SU-DHL-6 (cell line): ENCODE data around the gene ZDHHC18.
A peak's percentile ranks its signal among the peaks of the same experiment; 100 is the strongest.

Experiments
- H2AFZ ChIP-seq: fragments of 200-600 bp; sonication (generic); 2 replicates; pipeline ENCODE4 v1.6.1; 2014; ENCODE audit warnings: low read depth, mild to moderate bottlenecking, moderate library complexity, mixed read lengths, antibody characterized with exemption, low read length; ENCODE audit not compliant: severe bottlenecking
- H3F3A ChIP-seq: fragments of 200-600 bp; shearing (Covaris generic); 2 replicates; pipeline ENCODE4 v1.6.0; 2016; ENCODE audit warnings: antibody characterized with exemption, mild to moderate bottlenecking; ENCODE audit not compliant: insufficient read depth
- H3K27ac ChIP-seq: fragments of 200-600 bp; sonication (generic); 2 replicates; pipeline ENCODE4 v1.5.1; 2016; ENCODE audit warnings: low read depth, mild to moderate bottlenecking, low read length, moderate library complexity, mixed read lengths
- H3K27me3 ChIP-seq: fragments of 200-600 bp; sonication (generic), shearing (Covaris generic); 2 replicates; pipeline ENCODE4 v1.6.0; 2014; ENCODE audit warnings: mild to moderate bottlenecking, low read length
- H3K36me3 ChIP-seq: fragments of 200-600 bp; sonication (generic); 2 replicates; pipeline ENCODE4 v1.6.1; 2014; ENCODE audit warnings: mild to moderate bottlenecking, low read length, mixed read lengths
- H3K4me2 ChIP-seq: fragments of 300-600, 200-600 bp; shearing (Covaris generic), sonication (generic); 2 replicates; pipeline ENCODE4 v1.6.0; 2014; ENCODE audit warnings: low read length, low read depth, mild to moderate bottlenecking; ENCODE audit not compliant: poor library complexity, severe bottlenecking
- H3K4me3 ChIP-seq: fragments of 200-600 bp; sonication (generic); 2 replicates; pipeline ENCODE4 v1.5.1; 2014; ENCODE audit warnings: antibody characterized with exemption, low read length, mild to moderate bottlenecking, mixed read lengths; ENCODE audit not compliant: insufficient read depth, poor library complexity, severe bottlenecking
- H3K79me2 ChIP-seq: fragments of 200-600 bp; sonication (generic); 2 replicates; pipeline ENCODE4 v1.6.1; 2014; ENCODE audit warnings: mild to moderate bottlenecking, low read length, moderate library complexity; ENCODE audit not compliant: insufficient read depth
- H3K9ac ChIP-seq: fragments of 200-600 bp; sonication (generic); 2 replicates; pipeline ENCODE4 v1.7.0; 2014; ENCODE audit warnings: mild to moderate bottlenecking, low read length
- H3K9me2 ChIP-seq: fragments of 200-600 bp; sonication (generic); replicated peaks from 2 replicates; pipeline ENCODE4 v1.6.1; 2014; ENCODE audit warnings: low read length; ENCODE audit not compliant: insufficient read depth
- H3K9me3 ChIP-seq: fragments of 200-600 bp; sonication (generic); 2 replicates; pipeline ENCODE4 v1.6.1; 2014; ENCODE audit warnings: low read length, mixed read lengths; ENCODE audit not compliant: insufficient read depth
- H4K20me1 ChIP-seq: fragments of 200-600 bp; sonication (generic); 2 replicates; pipeline ENCODE4 v1.6.1; 2014; ENCODE audit warnings: low read depth, mild to moderate bottlenecking, antibody characterized with exemption, low read length, moderate library complexity, mixed read lengths
- CTCF ChIP-seq: fragments of 200-600 bp; sonication (generic); IDR thresholded peaks from one replicate; pipeline ENCODE4 v1.5.1; 2017; ENCODE audit warnings: antibody characterized with exemption, mild to moderate bottlenecking, low read length, moderate library complexity; ENCODE audit not compliant: insufficient read depth, poor library complexity, severe bottlenecking
- EZH2phosphoT487 ChIP-seq: fragments of 200-600 bp; sonication (generic), shearing (Covaris generic); conservative IDR thresholded peaks from 2 replicates; pipeline ENCODE4 v1.6.1; 2018; ENCODE audit warnings: mild to moderate bottlenecking, antibody characterized with exemption, low read length, moderate library complexity, mixed read lengths

ZDHHC18 gene

DNA sequence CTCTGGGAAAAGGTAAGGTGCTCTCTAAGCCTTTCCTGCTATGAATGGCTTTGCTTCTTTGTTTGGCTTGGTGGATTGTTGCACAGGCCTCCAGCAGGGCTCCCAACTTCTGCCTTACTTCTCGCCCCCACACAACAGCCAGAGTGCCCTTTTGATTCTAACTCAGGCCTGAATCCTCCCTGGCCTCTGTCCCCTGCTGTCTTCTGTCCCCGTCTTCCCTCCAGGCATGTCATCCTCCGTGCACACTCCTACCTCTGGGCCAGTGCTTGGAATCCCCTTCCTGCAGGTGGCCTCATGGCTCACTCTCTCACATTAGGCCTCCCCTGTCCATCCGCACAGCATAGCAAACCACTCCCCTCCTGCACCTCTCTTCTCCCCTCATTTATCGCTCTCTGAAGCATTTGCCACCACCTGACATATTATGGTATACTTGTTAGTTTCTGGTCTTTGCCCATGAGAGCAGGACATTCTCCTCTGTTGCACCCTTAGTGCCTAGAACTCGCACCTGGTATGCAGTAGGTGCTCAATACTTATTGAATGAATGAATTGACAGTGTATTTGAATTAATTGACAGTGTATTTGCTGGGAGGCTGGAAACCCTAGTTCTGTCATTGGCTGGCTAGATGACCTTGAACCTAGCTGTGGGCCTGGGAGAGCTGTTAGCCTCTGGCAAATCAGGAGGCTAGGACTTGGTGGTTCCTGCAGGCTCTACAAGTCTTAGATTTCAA lies 2.9 kb downstream of the ZDHHC18 start:
- Histone ChIP-seq H3K27ac (no peak overlapping the region), H3K36me3 (no peaks in the 10 kb centered on the region), H3K4me3 (no peak overlapping the region), H2AFZ (no peak overlapping the region), H3F3A (no peaks in the 10 kb centered on the region; the same call in 1 of the 2 replicates), H3K79me2 (peaks cover 6% of the 10 kb centered on the region; the same call in 1 of the 2 replicates), H3K4me2 (peak overlapping the region; percentile 36), H3K9ac (no peak overlapping the region), H3K9me3 (no peaks in the 10 kb centered on the region), H3K27me3 (no peaks in the 10 kb centered on the region), H3K9me2 (no peaks in the 10 kb centered on the region), H4K20me1 (no peaks in the 10 kb centered on the region)
- TF ChIP-seq EZH2phosphoT487 (no peak), CTCF (no peak)

- TF ChIP-seq CTCF (no peak), EZH2phosphoT487 (no peak)
- Histone ChIP-seq H3K9ac (no peak overlapping the region), H3K9me3 (no peaks in the 10 kb centered on the region), H3K9me2 (no peaks in the 10 kb centered on the region), H3K79me2 (peaks cover 6% of the 10 kb centered on the region; the same call in 1 of the 2 replicates), H3F3A (no peaks in the 10 kb centered on the region; the same call in 1 of the 2 replicates), H3K27me3 (no peaks in the 10 kb centered on the region), H4K20me1 (no peaks in the 10 kb centered on the region), H3K4me2 (no peak overlapping the region), H3K4me3 (no peak overlapping the region), H3K36me3 (no peaks in the 10 kb centered on the region), H3K27ac (no peak overlapping the region), H2AFZ (no peak overlapping the region)
Measured at GRCh38 chr1:26831059-26831458, 4.6 kb downstream of the ZDHHC18 start.

DNA sequence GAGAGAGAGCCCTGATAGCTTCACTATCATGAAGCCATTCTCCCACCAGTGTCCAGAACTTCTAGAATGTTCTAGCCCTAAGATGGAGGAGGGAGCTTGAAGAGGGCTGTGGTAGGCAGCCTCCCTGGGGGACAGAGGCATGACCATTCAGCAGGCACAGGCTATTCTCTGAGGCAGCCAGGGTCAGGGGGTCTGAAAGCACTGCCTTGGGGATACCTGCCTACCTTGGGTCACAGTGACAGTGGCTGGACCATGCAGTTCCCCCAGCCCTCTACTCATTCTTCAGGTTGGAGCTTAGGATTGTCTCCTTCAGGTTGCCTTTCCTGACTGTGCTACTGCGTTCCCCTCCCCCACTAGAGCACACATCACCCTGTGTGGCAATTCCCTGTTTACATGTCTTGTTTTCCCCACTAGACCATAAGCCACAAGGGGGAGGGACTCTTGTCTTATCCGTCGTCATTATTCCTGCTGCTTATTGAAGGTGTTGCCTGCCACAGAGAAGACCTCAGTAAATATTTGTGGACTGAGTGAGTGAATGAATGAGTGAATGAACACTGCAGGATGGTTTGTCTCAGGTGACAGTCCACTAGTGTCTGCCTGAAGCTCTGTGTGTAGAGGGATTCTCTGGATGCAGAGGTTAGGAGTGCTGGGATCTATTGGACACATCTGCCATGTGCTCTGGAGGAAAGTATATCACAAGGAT lies 5.2 kb downstream of the ZDHHC18 start:
- Histone ChIP-seq H3K9me2 (no peaks in the 10 kb centered on the region), H3K9me3 (no peaks in the 10 kb centered on the region), H3K36me3 (no peaks in the 10 kb centered on the region), H3K9ac (no peak overlapping the region), H3F3A (no peaks in the 10 kb centered on the region; the same call in 1 of the 2 replicates), H3K27me3 (no peaks in the 10 kb centered on the region), H3K79me2 (peaks cover 6% of the 10 kb centered on the region; the same call in 1 of the 2 replicates), H3K4me2 (no peak overlapping the region), H2AFZ (no peak overlapping the region), H4K20me1 (no peaks in the 10 kb centered on the region), H3K27ac (no peak overlapping the region), H3K4me3 (no peak overlapping the region)
- TF ChIP-seq CTCF: no peak
- no peak for TF ChIP-seq EZH2phosphoT487
